Activated T-cell treated with anti-CD3 and anti-CD28 coated beads, Interleukin-2, amount 50 U/mL, for 1 hour (primary cell): ENCODE results near the gene ARHGAP18.

Source experiments
- DNase-seq: peaks from one replicate; pipeline ENCODE4 v3.0.0-alpha.2; 2020

ARHGAP18 gene

DNA sequence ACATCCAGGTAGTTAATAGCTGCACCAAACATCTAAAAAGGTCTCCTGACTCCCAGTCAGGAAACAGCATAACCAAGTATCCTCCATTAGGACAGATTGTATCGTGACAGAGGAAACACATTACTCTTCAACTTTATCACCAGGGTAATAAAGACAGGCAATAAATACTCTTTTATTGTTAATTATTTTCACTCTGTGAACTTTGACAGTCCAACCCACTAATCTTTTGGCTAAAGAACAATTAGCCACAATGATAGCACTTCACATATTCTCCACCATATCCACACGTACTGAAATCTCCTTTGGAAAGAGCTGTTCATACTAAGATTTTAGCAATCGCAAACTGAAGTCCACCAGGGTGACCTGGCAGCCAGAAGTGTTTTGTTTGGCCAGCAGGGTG, 46.4 kb downstream of the ARHGAP18 start:
- no peak for DNase-seq

- no peak for DNase-seq
Measured at GRCh38 chr6:129662980-129663431, 47.0 kb downstream of the ARHGAP18 start.

DNA sequence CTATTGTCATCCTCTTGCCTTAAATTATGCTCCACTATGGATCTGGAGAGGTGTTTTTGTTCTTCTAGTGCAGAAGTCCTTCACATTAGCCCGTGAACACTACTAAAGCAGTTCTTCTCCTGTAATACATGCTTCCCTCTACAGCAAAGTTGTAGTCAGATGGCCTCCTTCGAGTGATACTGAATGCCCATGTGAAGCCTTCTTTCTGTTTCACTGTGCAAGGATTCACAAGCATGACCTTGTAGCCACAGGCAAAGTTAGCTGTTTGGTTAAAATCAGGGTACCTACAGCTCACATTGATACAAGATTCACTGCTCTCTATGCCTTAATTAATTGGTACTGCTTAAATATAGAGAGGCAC, 47.6 kb downstream of the ARHGAP18 start:
- no peak for DNase-seq

- DNase-seq = no peak
Measured at GRCh38 chr6:129661536-129662405, 48.2 kb downstream of the ARHGAP18 start.

DNA sequence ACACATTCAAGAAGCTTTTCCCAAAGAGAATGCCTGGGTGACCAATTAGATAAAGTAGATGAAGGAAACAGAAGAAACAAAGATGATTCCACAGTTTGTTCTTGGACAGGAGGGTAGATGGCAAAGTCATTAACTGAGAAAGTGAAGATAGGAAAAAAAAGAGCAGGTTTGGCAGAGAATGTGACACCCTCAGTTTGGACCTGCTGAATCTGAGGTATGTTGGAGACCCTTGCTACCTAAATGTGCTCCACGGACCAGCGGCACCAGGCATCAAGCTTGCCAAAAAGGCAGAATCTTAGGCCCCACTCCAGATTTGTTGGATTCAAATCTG, 49.7 kb downstream of the ARHGAP18 start:
- no peak for DNase-seq

DNA sequence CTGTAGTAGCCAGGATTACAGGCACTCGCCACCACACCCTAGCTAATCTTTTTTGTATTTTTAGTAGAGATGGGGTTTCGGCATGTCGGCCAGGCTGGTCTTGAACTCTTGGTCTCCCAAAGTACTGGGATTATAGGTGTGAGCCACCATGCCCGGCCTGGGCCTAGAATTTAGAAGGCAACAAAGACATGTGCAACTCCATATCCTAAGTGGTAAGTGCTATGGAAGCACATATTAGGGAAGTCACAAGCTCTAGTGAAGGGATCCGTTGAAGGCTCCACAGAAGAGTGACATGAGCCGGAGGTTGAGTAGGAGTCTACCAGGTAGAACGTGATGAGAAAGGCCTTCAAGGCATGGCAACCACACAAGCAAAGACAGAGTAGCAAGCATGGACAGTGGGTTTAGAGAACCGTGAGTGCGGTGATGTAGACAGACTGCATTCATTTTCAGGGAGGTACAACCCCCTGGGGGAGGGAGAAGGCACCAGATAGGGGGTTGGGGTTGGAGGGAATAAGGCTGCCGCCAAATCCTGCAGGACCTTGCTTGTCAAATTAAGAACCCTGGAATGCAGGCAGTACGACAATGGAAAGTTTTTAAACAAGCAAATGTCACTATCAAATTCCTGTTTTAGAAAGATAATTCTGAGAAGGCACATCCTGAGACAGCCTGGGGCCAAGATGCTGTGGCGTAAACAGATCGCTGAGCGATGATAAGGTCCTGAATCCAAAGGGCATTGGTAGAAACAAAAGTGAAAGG, 50.2 kb downstream of the ARHGAP18 start:
- DNase-seq = no peak

DNA sequence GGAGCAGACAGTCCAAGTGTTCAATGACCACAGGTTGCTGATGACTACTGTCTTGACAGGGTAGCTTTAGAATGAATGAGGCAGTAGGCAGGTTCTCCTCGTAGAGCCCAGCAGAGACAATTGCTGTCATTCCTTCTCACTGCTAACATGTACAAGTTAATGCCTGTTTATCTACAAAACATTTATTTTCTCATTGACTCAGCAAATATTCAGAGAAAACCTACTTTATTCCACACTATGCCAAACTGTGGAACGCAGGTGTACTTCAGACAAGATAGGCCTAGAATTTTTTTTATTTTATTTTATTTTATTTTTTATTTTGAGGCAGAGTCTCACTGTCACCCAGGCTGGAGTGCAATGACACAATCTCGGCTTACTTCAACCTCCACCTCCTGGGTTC, 50.8 kb downstream of the ARHGAP18 start:
- no peak for DNase-seq

GRCh38 chr6:129657483-129657882, 52.5 kb downstream of the ARHGAP18 start:
- DNase-seq = no peak

DNA sequence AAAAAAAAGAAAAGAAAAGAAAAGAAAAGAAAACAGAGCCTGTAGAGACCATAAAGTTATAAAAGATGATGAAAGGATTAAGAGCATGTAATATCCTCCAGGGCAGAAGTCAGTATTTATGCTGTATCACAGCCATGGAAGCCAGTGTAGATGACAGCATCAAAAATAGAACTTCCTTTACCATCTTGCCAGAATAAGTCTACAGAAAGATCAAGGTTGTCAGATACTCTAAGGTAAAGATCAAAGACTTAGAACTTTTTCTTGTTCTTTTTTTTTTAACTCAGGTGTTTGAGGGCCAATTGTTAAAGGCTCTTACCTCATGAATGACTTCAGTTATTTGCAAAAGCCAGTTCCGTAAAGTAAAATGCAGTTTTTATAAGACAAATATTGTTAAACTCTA, 54.6 kb downstream of the ARHGAP18 start:
- no peak for DNase-seq

DNA sequence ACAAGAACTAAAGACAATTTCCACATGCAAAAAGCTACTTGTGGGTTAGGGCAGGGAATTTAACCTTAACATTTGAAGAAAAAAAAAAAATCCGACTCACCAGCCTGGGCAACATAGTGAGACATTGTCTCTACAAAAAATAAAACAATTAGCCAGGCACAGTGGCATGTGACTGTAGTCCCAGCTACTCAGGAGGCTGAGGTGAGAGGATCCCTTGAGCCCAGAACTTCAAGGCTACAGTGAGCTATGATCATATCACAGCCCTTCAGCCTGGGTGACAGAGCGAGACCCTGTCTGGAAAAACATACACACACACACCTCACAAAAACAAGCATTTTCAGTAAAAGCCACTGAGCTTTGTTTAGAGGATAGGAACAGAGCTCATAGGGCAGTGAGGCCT, 56.2 kb downstream of the ARHGAP18 start:
- no peak for DNase-seq

GRCh38 chr6:129653229-129653628, 56.7 kb downstream of the ARHGAP18 start:
- DNase-seq = no peak

- no peak for DNase-seq
Measured at GRCh38 chr6:129651291-129651691, 58.7 kb downstream of the ARHGAP18 start.

DNA sequence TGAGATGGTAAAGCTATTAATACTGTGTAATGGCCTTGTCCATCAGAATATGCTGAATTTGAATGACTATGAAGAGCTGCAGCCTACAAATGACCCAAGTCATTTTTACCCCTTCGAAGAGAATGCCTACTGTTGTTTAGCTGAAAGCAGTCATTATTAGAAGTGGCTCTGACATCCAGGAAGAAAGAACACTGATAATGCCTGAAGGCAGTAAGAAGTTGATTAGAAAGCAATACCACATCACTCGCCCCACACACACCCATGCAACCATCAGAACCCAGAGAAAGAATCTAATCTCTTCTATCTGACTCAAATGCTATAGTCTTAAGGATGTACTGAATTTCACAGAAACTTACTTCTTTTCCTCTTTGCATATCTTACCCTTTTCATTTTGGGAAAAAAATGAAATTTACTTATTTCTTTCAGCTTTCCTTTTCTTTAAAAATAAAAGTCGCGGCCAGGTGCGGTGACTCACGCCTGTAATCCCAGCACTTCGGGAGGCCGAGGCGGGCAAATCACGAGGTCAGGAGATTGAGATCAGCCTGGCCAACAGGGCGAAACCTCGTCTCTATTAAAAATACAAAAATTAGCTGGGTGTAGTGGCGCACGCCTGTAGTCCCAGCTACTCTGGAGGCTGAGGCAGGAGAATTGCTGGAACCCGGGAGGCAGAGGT, 61.0 kb downstream of the ARHGAP18 start:
- no peak for DNase-seq

- no peak for DNase-seq
Measured at GRCh38 chr6:129647044-129647443, 62.9 kb downstream of the ARHGAP18 start.

DNA sequence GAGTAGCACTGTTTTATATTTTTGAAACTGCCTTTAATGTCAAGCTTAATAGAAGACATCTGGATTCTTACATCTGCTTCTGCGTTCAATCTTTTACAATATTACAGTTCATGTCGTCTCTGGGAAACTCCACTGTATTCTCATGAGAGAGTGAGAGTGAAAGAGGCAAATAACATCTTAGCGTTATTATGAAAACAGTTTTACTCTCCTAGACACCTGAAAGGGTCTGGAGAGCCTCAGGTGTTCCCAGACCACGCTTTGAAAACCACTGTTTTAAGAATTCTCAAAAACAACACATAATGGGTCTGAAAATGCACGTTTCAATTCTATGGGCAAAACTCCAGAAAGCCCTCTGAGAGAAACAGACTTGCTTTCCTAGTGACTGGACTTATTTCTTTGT, 63.3 kb downstream of the ARHGAP18 start:
- DNase-seq = no peak

- DNase-seq = no peak
Measured at GRCh38 chr6:129645830-129646579, 64.0 kb downstream of the ARHGAP18 start.

DNA sequence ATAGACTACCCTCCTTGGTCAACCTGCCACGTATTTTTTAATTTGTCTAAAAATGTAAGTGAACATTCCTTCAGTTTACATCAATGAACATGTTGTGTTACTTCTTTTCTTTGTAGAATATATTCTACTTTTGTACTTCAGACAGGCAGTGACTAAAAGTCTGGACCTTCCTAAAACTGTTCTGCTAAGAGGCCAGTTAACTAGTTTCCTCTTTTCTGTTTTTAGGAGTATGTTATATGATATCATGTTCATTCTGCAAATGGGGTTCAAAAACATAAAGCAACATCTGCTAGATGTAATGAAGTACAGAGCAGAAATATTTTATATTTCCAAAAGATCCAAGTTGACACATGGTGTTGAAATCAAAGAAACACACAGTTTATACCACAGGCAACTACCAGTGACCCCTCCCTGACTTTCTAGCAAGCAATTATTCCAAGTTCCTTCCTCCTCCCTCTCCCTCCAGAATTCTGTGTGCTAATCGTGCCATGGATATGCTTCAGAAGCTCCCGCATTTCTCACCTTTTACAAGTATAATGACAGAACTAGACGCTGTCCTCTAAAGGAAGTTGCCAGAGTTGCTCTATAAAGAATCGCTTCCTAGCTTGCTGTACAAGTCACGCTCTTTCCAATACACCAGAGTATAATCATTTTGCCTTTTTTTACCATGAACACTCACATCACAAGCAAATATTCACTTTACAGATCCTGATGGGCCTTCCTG, 64.7 kb downstream of the ARHGAP18 start:
- DNase-seq = no peak

- DNase-seq = no peak
Measured at GRCh38 chr6:129644567-129645015, 65.4 kb downstream of the ARHGAP18 start.

DNA sequence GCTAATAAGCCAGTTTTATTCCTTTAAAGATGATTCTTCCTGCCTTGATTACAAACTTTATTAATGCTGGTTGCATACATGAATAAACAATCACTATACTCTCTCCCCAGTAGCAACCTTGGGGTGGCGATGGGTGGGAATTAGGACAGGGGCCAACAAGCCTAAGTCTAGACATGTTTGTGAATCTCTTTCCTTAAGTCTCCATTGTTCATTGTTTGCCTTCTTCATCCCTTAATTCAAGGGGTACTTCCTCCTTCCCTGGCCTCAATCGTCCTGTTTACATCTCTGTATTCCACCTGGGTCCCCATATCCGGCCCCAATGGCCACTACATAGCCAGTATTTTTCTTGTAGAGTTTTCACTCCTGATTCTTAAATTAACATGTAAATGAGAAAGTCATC, 66.0 kb downstream of the ARHGAP18 start:
- no peak for DNase-seq

- DNase-seq = no peak
Measured at GRCh38 chr6:129643176-129643575, 66.8 kb downstream of the ARHGAP18 start.

- DNase-seq = no peak
Measured at GRCh38 chr6:129642322-129642721, 67.7 kb downstream of the ARHGAP18 start.

GRCh38 chr6:129641344-129641743, 68.6 kb downstream of the ARHGAP18 start:
- DNase-seq = no peak
